ENCODE data around the gene STAT6. TPM values are rescaled to one million over a fixed set of nuclear protein-coding genes. Genes with fewer than 3 reads are reported as not detected.

Gene STAT6
- total RNA-seq, 1 experiment from 2014 or later = 52.3 TPM

GRCh38 chr12:57146961-57147944 is 36.1 kb upstream of the STAT6 start, which contains the start of gene LRP1-AS:
LRP1-AS (minus strand) TSS chr12:57147619.
- ATAC-seq = no peak
- no peaks in the 10 kb centered on the region for H3K4me1 ChIP-seq (ENCODE audit: control insufficient read depth, insufficient read depth, low read length)

More at GRCh38 chr12:57146961-57147944, 36.1 kb upstream of the STAT6 start, which contains the start of gene LRP1-AS:
- Histone ChIP-seq H3K27ac (ENCODE audit: low read length) (no peak within 1 kb of the TSS), H3K27me3 (ENCODE audit: control insufficient read depth, insufficient read depth, low read length) (no peaks in the 10 kb centered on the region), H3K4me3 (ENCODE audit: low read depth in 2 of 2, low read length in 2 of 2) (no peak within 1 kb of the TSS), H3K9me3 (ENCODE audit: control insufficient read depth, insufficient read depth, low read depth, low read length) (no peaks in the 10 kb centered on the region), H3K36me3 (ENCODE audit: control insufficient read depth, insufficient read depth, low read length) (no peaks in the 10 kb centered on the region)
- in situ Hi-C loops (cut with HindIII; ENCODE audit: low pct_unique_long_range_greater_than_20kb, low sequenced_read_pairs) = no loop called here
- POLR2A ChIA-PET = no interaction called here
- CTCF ChIA-PET = interaction anchor here (0.6 kb wide), 4 partner anchors 14 to 471 kb away, joined by 3 to 7 read pairs (median 4); no protein-coding TSS in a partner anchor
- TF ChIP-seq POLR2AphosphoS5 (IDR thresholded peaks at IDR 0.05; ENCODE audit: low read depth, low read length) (no peak), TCF7L2 (IDR thresholded peaks at IDR 0.05; ENCODE audit: low read depth, low read length) (no peak), REST (IDR thresholded peaks at IDR 0.05; ENCODE audit: insufficient read depth in 1 of 2, low read depth in 2 of 2, low read length in 1 of 2) (no peak), SIN3A (IDR thresholded peaks at IDR 0.05; ENCODE audit: borderline replicate concordance, insufficient read depth, low read depth, low read length) (no peak), CTCF (IDR thresholded peaks at IDR 0.05) (no peak)
- intact Hi-C loops (cut with micrococcal nuclease; ENCODE audit: unreplicated experiment) = no loop called here
- no TSS peak for BruUV-seq (replicated peaks)
- no peak for DNase-seq (ENCODE audit: low read depth, low spot score)

All from Panc1 (cell line).